NB4 (cell line): Measurements from ENCODE around the gene EI24.

Experiments used
- CTCF ChIP-seq: IDR thresholded peaks from one replicate; pipeline ENCODE4 v1.5.1; 2012; ENCODE audit warnings: low read depth, low read length
- MAX ChIP-seq: IDR thresholded peaks from 2 replicates; pipeline ENCODE4 v1.6.1; 2011; ENCODE audit warnings: low read depth, low read length
- POLR2A ChIP-seq: IDR thresholded peaks from 2 replicates; pipeline ENCODE4 v1.6.1; 2011; ENCODE audit warnings: mild to moderate bottlenecking; ENCODE audit not compliant: insufficient read length; ENCODE audit errors: extremely low read depth

GRCh38 chr11:125625630-125626287, 56.5 kb downstream of the EI24 start:
- TF ChIP-seq MAX (peak; percentile 83), CTCF (no peak), POLR2A (peak; percentile 85)
